Measurements from ENCODE around the gene SSBP3.

SSBP3 gene

GRCh38 chr1:54307305-54307704 is 98.9 kb downstream of the SSBP3 start:
- ATAC-seq (ENCODE audit: insufficient read depth, low read depth) (no peak), DNase-seq (no peak)
- Histone ChIP-seq H3K27me3 (ENCODE audit: insufficient read depth, low read length, poor library complexity) (no peaks in the 10 kb centered on the region), H3K27ac (ENCODE audit: low read length) (no peak overlapping the region), H4K20me1 (ENCODE audit: insufficient read depth, low read length) (peaks cover 68% of the 10 kb centered on the region), H3K36me3 (ENCODE audit: insufficient read depth, low read length) (peaks cover 14% of the 10 kb centered on the region; the same call in 1 of the 2 replicates), H2AFZ (ENCODE audit: low read depth, low read length) (no peak overlapping the region), H3K4me1 (ENCODE audit: insufficient read depth, low read length) (peaks cover 10% of the 10 kb centered on the region), H3K9ac (ENCODE audit: low read depth, low read length) (no peak overlapping the region), H3K4me2 (ENCODE audit: insufficient read depth, low read length) (no peak overlapping the region), H3K79me2 (ENCODE audit: insufficient read depth, low read length) (peaks cover 93% of the 10 kb centered on the region), H3K9me3 (ENCODE audit: insufficient read depth, low read length, severe bottlenecking) (no peaks in the 10 kb centered on the region), H3K4me3 (ENCODE audit: low read depth in 1 of 2, low read length in 2 of 2) (no peak overlapping the region)
- no peak for TF ChIP-seq EZH2 (IDR thresholded peaks at IDR 0.05; ENCODE audit: borderline replicate concordance, low read depth, low read length, severe bottlenecking)
- TF ChIP-seq, protein P1, sequence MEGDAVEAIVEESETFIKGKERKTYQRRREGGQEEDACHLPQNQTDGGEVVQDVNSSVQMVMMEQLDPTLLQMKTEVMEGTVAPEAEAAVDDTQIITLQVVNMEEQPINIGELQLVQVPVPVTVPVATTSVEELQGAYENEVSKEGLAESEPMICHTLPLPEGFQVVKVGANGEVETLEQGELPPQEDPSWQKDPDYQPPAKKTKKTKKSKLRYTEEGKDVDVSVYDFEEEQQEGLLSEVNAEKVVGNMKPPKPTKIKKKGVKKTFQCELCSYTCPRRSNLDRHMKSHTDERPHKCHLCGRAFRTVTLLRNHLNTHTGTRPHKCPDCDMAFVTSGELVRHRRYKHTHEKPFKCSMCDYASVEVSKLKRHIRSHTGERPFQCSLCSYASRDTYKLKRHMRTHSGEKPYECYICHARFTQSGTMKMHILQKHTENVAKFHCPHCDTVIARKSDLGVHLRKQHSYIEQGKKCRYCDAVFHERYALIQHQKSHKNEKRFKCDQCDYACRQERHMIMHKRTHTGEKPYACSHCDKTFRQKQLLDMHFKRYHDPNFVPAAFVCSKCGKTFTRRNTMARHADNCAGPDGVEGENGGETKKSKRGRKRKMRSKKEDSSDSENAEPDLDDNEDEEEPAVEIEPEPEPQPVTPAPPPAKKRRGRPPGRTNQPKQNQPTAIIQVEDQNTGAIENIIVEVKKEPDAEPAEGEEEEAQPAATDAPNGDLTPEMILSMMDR (IDR thresholded peaks at IDR 0.05; ENCODE audit: borderline replicate concordance, extremely low read depth, low read length, poor library complexity, severe bottlenecking) = no peak

GRCh38 chr1:54305906-54306514 is 100.2 kb downstream of the SSBP3 start:
- DNase-seq (no peak), ATAC-seq (ENCODE audit: insufficient read depth, low read depth) (no peak)
- H3K4me3 ChIP-seq (ENCODE audit: low read depth in 1 of 2, low read length in 2 of 2) = no peak overlapping the region
- H2AFZ ChIP-seq (ENCODE audit: low read depth, low read length) = no peak overlapping the region
- TF ChIP-seq, protein P1 (IDR thresholded peaks at IDR 0.05; ENCODE audit: borderline replicate concordance, extremely low read depth, low read length, poor library complexity, severe bottlenecking) = no peak
- TF ChIP-seq EZH2 (IDR thresholded peaks at IDR 0.05; ENCODE audit: borderline replicate concordance, low read depth, low read length, severe bottlenecking) = no peak
- no peaks in the 10 kb centered on the region for H3K9me3 ChIP-seq (ENCODE audit: insufficient read depth, low read length, severe bottlenecking)
- H4K20me1 ChIP-seq (ENCODE audit: insufficient read depth, low read length) = peaks cover 70% of the 10 kb centered on the region
- H3K4me2 ChIP-seq (ENCODE audit: insufficient read depth, low read length) = no peak overlapping the region
- no peak overlapping the region for H3K9ac ChIP-seq (ENCODE audit: low read depth, low read length)
- peaks cover 4% of the 10 kb centered on the region for H3K4me1 ChIP-seq (ENCODE audit: insufficient read depth, low read length)
- no peaks in the 10 kb centered on the region for H3K27me3 ChIP-seq (ENCODE audit: insufficient read depth, low read length, poor library complexity)
- peaks cover 95% of the 10 kb centered on the region for H3K79me2 ChIP-seq (ENCODE audit: insufficient read depth, low read length)
- H3K27ac ChIP-seq (ENCODE audit: low read length) = no peak overlapping the region
- peaks cover 11% of the 10 kb centered on the region; the same call in 1 of the 2 replicates for H3K36me3 ChIP-seq (ENCODE audit: insufficient read depth, low read length)

- no peak for ATAC-seq (ENCODE audit: insufficient read depth, low read depth)
These were observed 101.7 kb downstream of the SSBP3 start for GRCh38 chr1:54304518-54304917.

More at GRCh38 chr1:54304518-54304917, 101.7 kb downstream of the SSBP3 start:
- Histone ChIP-seq H3K4me1 (ENCODE audit: insufficient read depth, low read length) (no peaks in the 10 kb centered on the region), H3K9ac (ENCODE audit: low read depth, low read length) (no peak overlapping the region), H3K79me2 (ENCODE audit: insufficient read depth, low read length) (peaks cover 96% of the 10 kb centered on the region), H3K36me3 (ENCODE audit: insufficient read depth, low read length) (peaks cover 8% of the 10 kb centered on the region; the same call in 1 of the 2 replicates), H3K9me3 (ENCODE audit: insufficient read depth, low read length, severe bottlenecking) (no peaks in the 10 kb centered on the region), H3K4me2 (ENCODE audit: insufficient read depth, low read length) (no peak overlapping the region), H4K20me1 (ENCODE audit: insufficient read depth, low read length) (peaks cover 75% of the 10 kb centered on the region), H3K27ac (ENCODE audit: low read length) (no peak overlapping the region), H3K4me3 (ENCODE audit: low read depth in 1 of 2, low read length in 2 of 2) (no peak overlapping the region), H3K27me3 (ENCODE audit: insufficient read depth, low read length, poor library complexity) (no peaks in the 10 kb centered on the region), H2AFZ (ENCODE audit: low read depth, low read length) (no peak overlapping the region)
- TF ChIP-seq, protein P1 (IDR thresholded peaks at IDR 0.05; ENCODE audit: borderline replicate concordance, extremely low read depth, low read length, poor library complexity, severe bottlenecking) = no peak
- TF ChIP-seq EZH2 (IDR thresholded peaks at IDR 0.05; ENCODE audit: borderline replicate concordance, low read depth, low read length, severe bottlenecking) = no peak
- DNase-seq = no peak

All from DND-41 (cell line).